AG04450 (cell line): ENCODE results near the gene NTNG1. TPM values are rescaled to one million over a fixed set of nuclear protein-coding genes. Genes with fewer than 3 reads are reported as not detected.

Experiments
- CTCF ChIA-PET: fragments of 300-600, 350-600 bp; formaldehyde crosslinking; extraction: SDS; loops from one replicate; lab custom pipeline; 2022; ENCODE audit warnings: antibody characterized with exemption, inconsistent platforms; lab: Charles Lee
- POLR2A ChIA-PET: fragments of 350-600 bp; formaldehyde crosslinking; extraction: SDS; loops from one replicate; lab custom pipeline; 2021; ENCODE audit warnings: antibody characterized with exemption, inconsistent platforms; lab: Yijun Ruan, JAX
- DNase-seq: peaks from one replicate; pipeline ENCODE4 v3.0.0-alpha.2; 2011; ENCODE audit warnings: low read depth, low spot score
- H3K27ac ChIP-seq: one replicate; pipeline ENCODE4 v1.5.1; 2012; ENCODE audit warnings: low read depth, low read length, control low read depth
- H3K27me3 ChIP-seq: one replicate; pipeline ENCODE4 v1.6.0; 2012; ENCODE audit warnings: low read length; ENCODE audit not compliant: control insufficient read depth, insufficient read depth
- H3K4me3 ChIP-seq: 2 replicates; pipeline ENCODE4 v1.5.1; 2011; ENCODE audit warnings: mild to moderate bottlenecking, low read depth, low read length, control low read depth
- H3K9me3 ChIP-seq: 2 replicates; pipeline ENCODE4 v1.5.1; 2012; ENCODE audit warnings: low read length; ENCODE audit not compliant: control insufficient read depth, insufficient read depth
- CTCF ChIP-seq: IDR thresholded peaks from 2 replicates; pipeline ENCODE4 v1.5.1; 2011; ENCODE audit warnings: low read depth, low read length, control low read depth, inconsistent platforms
- polyA plus RNA-seq: library from polyadenylated mRNA; depleted of rRNA; stranded (reverse); fragments of >200 nt; gene quantifications from 2 replicates; pipeline ENCODE4 v1.2.3, GENCODE V29; 2011

Gene NTNG1
- polyA plus RNA-seq, 1 experiment, result 0.32 TPM

GRCh38 chr1:107365527-107366240 lies 224.8 kb downstream of the NTNG1 start:
- POLR2A ChIA-PET, result no interaction called here
- H3K27me3 ChIP-seq, result no peaks in the 10 kb centered on the region
- no peak for TF ChIP-seq CTCF
- no peak overlapping the region for H3K27ac ChIP-seq
- H3K9me3 ChIP-seq, result no peaks in the 10 kb centered on the region
- CTCF ChIA-PET, result no interaction called here
- DNase-seq, result no peak
- H3K4me3 ChIP-seq, result no peak overlapping the region

DNA sequence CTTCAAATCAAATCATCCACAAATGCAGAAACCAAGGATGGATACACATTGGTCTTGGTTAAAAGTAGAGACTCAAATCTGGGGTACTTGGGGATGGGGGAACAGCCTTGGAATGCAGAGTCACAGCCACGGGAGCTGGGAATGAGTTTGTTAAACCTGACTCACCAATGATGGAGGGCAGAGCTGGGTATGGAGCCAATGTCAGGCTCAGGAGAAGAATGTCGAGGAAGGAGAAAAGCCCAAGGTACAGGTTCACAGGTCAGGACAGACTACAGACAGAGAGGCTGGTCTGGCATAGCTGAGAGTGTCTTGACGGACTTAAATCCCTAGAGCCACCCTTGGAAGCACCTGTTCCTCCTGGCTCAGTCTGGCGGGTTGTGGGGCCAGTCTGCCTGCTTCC lies 237.6 kb downstream of the NTNG1 start:
- DNase-seq, result no peak
- TF ChIP-seq CTCF, result no peak
- CTCF ChIA-PET, result no interaction called here
- no peaks in the 10 kb centered on the region for H3K27me3 ChIP-seq
- H3K9me3 ChIP-seq, result no peaks in the 10 kb centered on the region
- POLR2A ChIA-PET, result no interaction called here
- no peak overlapping the region for H3K4me3 ChIP-seq
- H3K27ac ChIP-seq, result no peak overlapping the region

DNA sequence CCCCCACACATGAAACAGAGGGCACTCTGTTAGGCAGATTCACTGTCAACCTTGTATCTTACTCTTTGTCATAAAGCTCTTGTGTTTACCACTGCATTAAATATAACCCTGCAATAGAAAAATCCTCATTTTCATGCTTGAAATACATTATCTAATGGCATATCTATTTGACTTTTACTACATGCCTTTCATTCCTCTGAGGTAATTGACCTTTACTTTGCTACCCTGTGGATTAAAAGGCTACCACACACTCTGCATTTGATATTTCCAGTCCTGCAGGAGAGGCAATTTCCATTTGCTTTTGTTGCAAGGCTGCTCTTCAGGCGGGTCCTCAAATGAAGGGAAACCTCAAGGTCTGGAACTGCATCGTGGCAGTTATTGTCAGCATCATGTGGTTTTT lies 238.0 kb downstream of the NTNG1 start:
- no peak for TF ChIP-seq CTCF
- CTCF ChIA-PET, result no interaction called here
- Histone ChIP-seq H3K9me3 (no peaks in the 10 kb centered on the region), H3K4me3 (no peak overlapping the region), H3K27me3 (no peaks in the 10 kb centered on the region), H3K27ac (no peak overlapping the region)
- no peak for DNase-seq
- POLR2A ChIA-PET, result no interaction called here

DNA sequence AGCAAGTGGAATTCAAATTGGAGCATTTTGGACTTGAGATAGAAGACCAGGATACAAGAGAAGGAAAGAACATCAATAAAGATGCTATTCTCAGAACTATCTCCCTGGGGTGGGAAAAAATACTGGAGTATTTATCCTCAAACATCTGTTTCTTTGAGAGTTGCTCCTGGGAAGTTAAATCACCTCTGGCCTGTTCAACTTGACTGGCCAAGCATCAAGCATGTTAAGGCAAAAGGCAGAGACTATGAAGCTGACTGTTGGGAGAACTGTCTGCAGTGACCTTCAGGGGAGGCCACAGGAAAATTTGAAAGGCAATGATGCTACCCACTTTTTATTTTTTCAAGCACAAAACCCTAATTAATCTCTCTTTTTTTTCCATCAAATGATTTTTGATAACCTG lies 239.0 kb downstream of the NTNG1 start:
- H3K27me3 ChIP-seq, result no peaks in the 10 kb centered on the region
- ChIA-PET POLR2A (no interaction called here), CTCF (no interaction called here)
- no peak for TF ChIP-seq CTCF
- H3K27ac ChIP-seq, result no peak overlapping the region
- DNase-seq, result no peak
- no peaks in the 10 kb centered on the region for H3K9me3 ChIP-seq
- H3K4me3 ChIP-seq, result no peak overlapping the region

DNA sequence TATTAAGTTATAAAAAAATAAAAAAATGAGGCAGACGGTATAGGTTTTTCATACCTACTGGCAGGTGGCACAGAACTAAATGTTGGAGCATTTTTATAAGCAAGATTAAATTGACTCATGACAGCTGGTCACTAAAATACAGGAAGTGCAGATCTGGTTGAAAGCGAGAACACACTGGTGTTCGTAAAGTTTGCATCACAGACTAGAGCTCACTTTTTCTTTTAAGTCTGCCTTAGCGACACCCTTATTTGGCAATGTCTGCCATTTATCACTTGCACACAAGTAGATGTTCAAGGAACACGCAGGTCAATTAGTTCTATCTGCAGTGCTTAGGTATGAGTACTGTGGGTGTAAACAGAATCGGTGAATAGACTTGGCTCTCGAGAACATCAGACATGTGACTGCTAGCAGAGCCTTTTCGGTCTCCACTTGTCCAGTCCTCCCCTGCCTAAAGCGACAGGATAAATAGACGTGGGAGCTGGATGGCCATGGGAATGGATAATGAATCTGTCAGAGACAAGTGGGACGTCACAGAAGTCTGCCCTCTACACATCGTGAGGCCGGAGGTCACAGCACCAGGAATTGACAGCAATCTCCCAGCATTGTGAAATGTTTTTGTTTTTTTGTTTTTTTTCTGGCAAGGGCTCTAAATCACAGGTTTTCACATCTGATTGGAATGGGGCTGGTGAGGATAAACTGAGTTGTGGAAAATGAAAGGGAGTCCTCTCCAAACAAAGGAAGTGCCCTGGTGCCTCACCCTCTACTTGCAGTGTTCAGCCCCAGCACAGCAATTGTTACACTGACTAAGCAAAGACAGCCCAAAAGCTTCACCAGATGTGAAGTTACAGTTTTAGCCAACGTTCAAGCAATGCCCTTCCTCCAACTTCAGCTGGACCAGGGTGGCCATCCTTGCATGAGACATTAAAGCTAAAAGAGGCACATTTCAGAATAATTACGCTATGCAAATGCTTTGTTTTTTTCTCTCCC lies 248.9 kb downstream of the NTNG1 start:
- Histone ChIP-seq H3K27ac (no peak overlapping the region), H3K4me3 (no peak overlapping the region), H3K9me3 (no peaks in the 10 kb centered on the region), H3K27me3 (no peaks in the 10 kb centered on the region)
- no peak for TF ChIP-seq CTCF
- ChIA-PET POLR2A (no interaction called here), CTCF (no interaction called here)
- no peak for DNase-seq
